H1 (cell line): ENCODE data around the gene KCTD19. TPM values are rescaled to one million over a fixed set of nuclear protein-coding genes. Genes with fewer than 3 reads are reported as not detected.

Experiments used
- CTCF ChIA-PET: fragments of 300-600 bp; sonication (Branson Sonifier 250); formaldehyde crosslinking; loops from one replicate; lab custom pipeline; 2021; ENCODE audit not compliant: partially characterized antibody; lab: Charles Lee
- POLR2A ChIA-PET: fragments of 300-600 bp; sonication (Branson Sonifier 250); formaldehyde crosslinking; loops from one replicate; lab custom pipeline; 2021; ENCODE audit warnings: inconsistent platforms; ENCODE audit not compliant: partially characterized antibody; lab: Charles Lee
- DNase-seq, 2 experiments: peaks; one replicate each; pipeline versions ENCODE4 v3.0.0 to v3.0.0-alpha.2; 2010 to 2022; ENCODE audit warnings: low spot score in 2 of 2, low read depth in 1 of 2, mixed read lengths in 1 of 2
- FAIRE-seq: peaks from 2 replicates; lab custom pipeline; 2011; peaks lifted over from hg19 to GRCh38; lab: Jason Lieb, UNC
- H2AFZ ChIP-seq: 2 replicates; pipeline ENCODE4 v1.8.1; 2012; ENCODE audit warnings: low read length, inconsistent platforms
- H2AK5ac ChIP-seq: 2 replicates; pipeline ENCODE4 v1.6.1; 2013; ENCODE audit warnings: low read depth, low read length
- H2BK120ac ChIP-seq: replicated peaks from 2 replicates; pipeline ENCODE3; 2013; ENCODE audit warnings: low read depth, low read length, inconsistent platforms
- H2BK12ac ChIP-seq: 2 replicates; pipeline ENCODE4 v1.6.1; 2013; ENCODE audit warnings: low read depth, low read length
- H2BK15ac ChIP-seq: 2 replicates; pipeline ENCODE4 v1.6.1; 2013; ENCODE audit warnings: low read length
- H2BK20ac ChIP-seq: 2 replicates; pipeline ENCODE4 v1.6.1; 2013; ENCODE audit warnings: low read length
- H2BK5ac ChIP-seq: 2 replicates; pipeline ENCODE4 v1.6.1; 2013; ENCODE audit warnings: low read depth, low read length
- H3K14ac ChIP-seq: 2 replicates; pipeline ENCODE4 v1.6.1; 2013; ENCODE audit warnings: inconsistent platforms; ENCODE audit not compliant: insufficient read length
- H3K18ac ChIP-seq: 2 replicates; pipeline ENCODE4 v1.6.1; 2013; ENCODE audit warnings: low read length; ENCODE audit errors: extremely low read depth
- H3K23ac ChIP-seq: 2 replicates; pipeline ENCODE4 v1.6.1; 2013; ENCODE audit warnings: inconsistent platforms; ENCODE audit not compliant: insufficient read length
- H3K23me2 ChIP-seq: 2 replicates; pipeline ENCODE4 v1.6.1; 2013; ENCODE audit warnings: low read depth, low read length
- H3K27ac ChIP-seq: 2 replicates; pipeline ENCODE4 v1.6.1; 2011; ENCODE audit warnings: low read depth, low read length, inconsistent platforms
- H3K27me3 ChIP-seq, 4 experiments: replicated peaks in 1 of 4; 1 replicate in 1 of 4; 2 replicates in 3 of 4; pipeline versions ENCODE4 v1.6.1 to v1.8.1; 2011 to 2013; ENCODE audit warnings: low read length in 3 of 4, mild to moderate bottlenecking in 3 of 4, inconsistent platforms in 2 of 4, mixed read lengths in 2 of 4, moderate library complexity in 1 of 4; ENCODE audit not compliant: control insufficient read depth in 3 of 4, insufficient read depth in 3 of 4; ENCODE audit errors: extremely low read depth in 1 of 4
- H3K36me3 ChIP-seq, 4 experiments: 2 replicates each; pipeline versions ENCODE4 v1.6.1 to v1.8.1; 2011 to 2013; ENCODE audit warnings: mild to moderate bottlenecking in 4 of 4, low read length in 3 of 4, moderate library complexity in 2 of 4, control low read depth in 1 of 4, inconsistent platforms in 1 of 4; ENCODE audit not compliant: insufficient read depth in 4 of 4, control insufficient read depth in 2 of 4
- H3K4ac ChIP-seq: replicated peaks from 2 replicates; pipeline ENCODE3; 2013; ENCODE audit warnings: low read length, low read depth, mixed read lengths, inconsistent platforms; ENCODE audit not compliant: insufficient read length
- H3K4me1 ChIP-seq, 4 experiments: replicated peaks in 1 of 4; 1 replicate in 1 of 4; 2 replicates in 3 of 4; pipeline versions ENCODE4 v1.6.1 to v1.8.1; 2011 to 2013; ENCODE audit warnings: low read length in 3 of 4, inconsistent platforms in 2 of 4, mixed read lengths in 1 of 4; ENCODE audit not compliant: insufficient read depth in 4 of 4, control insufficient read depth in 3 of 4
- H3K4me2 ChIP-seq, 2 experiments: 2 replicates each; pipeline versions ENCODE4 v1.6.1 to v1.8.1; 2011 to 2013; ENCODE audit warnings: low read depth in 2 of 2, low read length in 2 of 2, control low read depth in 1 of 2, inconsistent platforms in 1 of 2, mild to moderate bottlenecking in 1 of 2; ENCODE audit not compliant: insufficient read depth in 1 of 2
- H3K4me3 ChIP-seq, 4 experiments: fragments of 200-600, 300-600 bp in 1 of 4; sonication (generic), shearing (Covaris generic), sonication (Bioruptor Twin) in 1 of 4; 2 replicates each; pipeline versions ENCODE4 v1.5.1 to v1.8.1; 2011 to 2016; ENCODE audit warnings: low read length in 4 of 4, low read depth in 3 of 4, control low read depth in 2 of 4, inconsistent platforms in 2 of 4, mild to moderate bottlenecking in 2 of 4, mixed read lengths in 1 of 4, moderate library complexity in 1 of 4; ENCODE audit not compliant: insufficient read depth in 2 of 4; ENCODE audit errors: extremely low read depth in 1 of 4
- H3K56ac ChIP-seq: replicated peaks from 2 replicates; pipeline ENCODE3; 2013; ENCODE audit warnings: low read depth, mild to moderate bottlenecking, mixed read lengths, low read length, inconsistent platforms; ENCODE audit not compliant: insufficient read length
- H3K79me1 ChIP-seq: 2 replicates; pipeline ENCODE4 v1.6.1; 2013; ENCODE audit warnings: low read depth, low read length, control low read depth
- H3K79me2 ChIP-seq, 2 experiments: 2 replicates each; pipeline versions ENCODE4 v1.6.1 to v1.8.1; 2012 to 2013; ENCODE audit warnings: low read length in 2 of 2, mild to moderate bottlenecking in 2 of 2, inconsistent platforms in 1 of 2; ENCODE audit not compliant: insufficient read depth in 2 of 2, control insufficient read depth in 1 of 2
- H3K9ac ChIP-seq, 4 experiments: replicated peaks in 1 of 4; 1 replicate in 1 of 4; 2 replicates in 3 of 4; pipeline versions ENCODE4 v1.6.1 to v1.8.1; 2011 to 2013; ENCODE audit warnings: low read depth in 3 of 4, low read length in 3 of 4, control low read depth in 2 of 4, mild to moderate bottlenecking in 2 of 4, moderate library complexity in 2 of 4, inconsistent platforms in 1 of 4; ENCODE audit errors: extremely low read depth in 1 of 4
- H3K9me3 ChIP-seq, 2 experiments: 2 replicates each; pipeline versions ENCODE4 v1.6.1 to v1.8.1; 2012 to 2013; ENCODE audit warnings: mild to moderate bottlenecking in 2 of 2, moderate library complexity in 2 of 2, control low read depth in 1 of 2, inconsistent platforms in 1 of 2, low read depth in 1 of 2, low read length in 1 of 2, mixed read lengths in 1 of 2; ENCODE audit not compliant: insufficient read depth in 2 of 2
- H4K20me1 ChIP-seq, 2 experiments: replicated peaks in 1 of 2; 2 replicates each; pipeline versions ENCODE3 to v1.8.1; 2011 to 2013; ENCODE audit warnings: inconsistent platforms in 2 of 2, low read length in 2 of 2, mild to moderate bottlenecking in 1 of 2; ENCODE audit not compliant: insufficient read depth in 2 of 2, control insufficient read depth in 1 of 2
- H4K5ac ChIP-seq: 2 replicates; pipeline ENCODE4 v1.6.1; 2013; ENCODE audit warnings: low read length, low read depth, mixed read lengths, inconsistent platforms; ENCODE audit not compliant: insufficient read length
- H4K8ac ChIP-seq: 2 replicates; pipeline ENCODE4 v1.8.0; 2013; ENCODE audit warnings: mild to moderate bottlenecking, moderate library complexity, low read length, inconsistent platforms; ENCODE audit not compliant: insufficient read depth; ENCODE audit errors: extremely low read depth
- H4K91ac ChIP-seq: replicated peaks from 2 replicates; pipeline ENCODE3; 2013; ENCODE audit warnings: low read length, mixed read lengths, inconsistent platforms; ENCODE audit not compliant: insufficient read length
- CHD1 ChIP-seq: IDR thresholded peaks from 2 replicates; pipeline ENCODE4 v1.6.1; 2012; ENCODE audit warnings: low read depth, low read length, improper control_type of control experiment
- KDM1A ChIP-seq: fragments of 200-600, 300-600 bp; sonication (generic); IDR thresholded peaks from 2 replicates; pipeline ENCODE4 v1.7.1; 2016; ENCODE audit warnings: mild to moderate bottlenecking, low read length, borderline replicate concordance
- MAFK ChIP-seq: IDR thresholded peaks from 2 replicates; pipeline ENCODE4 v1.6.1; 2012; ENCODE audit warnings: low read depth, mild to moderate bottlenecking, improper control_type of control experiment, low read length
- TEAD4 ChIP-seq: IDR thresholded peaks from 2 replicates; pipeline ENCODE4 v1.6.1; 2012; ENCODE audit warnings: low read depth, low read length, inconsistent platforms, mixed read lengths
- USF2 ChIP-seq: IDR thresholded peaks from 2 replicates; pipeline ENCODE4 v1.6.1; 2011; ENCODE audit warnings: low read length, improper control_type of control experiment
- ZNF274 ChIP-seq: IDR thresholded peaks from 2 replicates; pipeline ENCODE4 v1.7.0; 2012; ENCODE audit warnings: low read length, borderline replicate concordance; ENCODE audit errors: extremely low read depth
- WGBS, 2 experiments: shearing (Covaris generic) in 1 of 2; methylation state at CpG; one replicate each; pipeline versions ENCODE4 v1.1.6 to v1.1.7; 2013 to 2015; ENCODE audit warnings: low lambda C conversion rate in 2 of 2, mixed read lengths in 2 of 2, inconsistent platforms in 1 of 2, low coverage in 1 of 2, missing lambda C conversion rate in 1 of 2; ENCODE audit not compliant: insufficient replicate concordance in 2 of 2, insufficient coverage in 1 of 2, insufficient read length in 1 of 2; ENCODE audit errors: extremely low coverage in 1 of 2, missing lambda C conversion rate in 1 of 2; 5-methylcytosine and 5-hydroxymethylcytosine counted together
- polyA plus RNA-seq, 7 experiments: library from polyadenylated mRNA; depleted of rRNA in 3 of 7; stranded (reverse) in 5 of 7; unstranded in 2 of 7; fragments of >200 nt in 5 of 7; fragments of 200-250 nt in 2 of 7; gene quantifications; 1 replicate in 5 of 7; 2 replicates in 1 of 7; 4 replicates in 1 of 7; pipeline versions ENCODE4 v1.2.1 to v1.2.3, GENCODE V29; 2011 to 2013; ENCODE audit warnings: missing spikeins in 2 of 7, mixed read lengths in 2 of 7
- total RNA-seq: library from RNA; stranded (reverse); fragmentation: NEBNext Ultra II Directional; extraction: Animal tissue kit (Norgen Biotek cat#: 25700); gene quantifications from 2 replicates; pipeline ENCODE4 v1.2.1, GENCODE V29; 2021

KCTD19 gene
- total and polyA plus RNA-seq, 2 of the 8 experiments (the other 6 are each of a cell fraction or from before 2014, with no cell fraction given), result 0.06 to 0.24 TPM

GRCh38 chr16:67294938-67295361 is 31.6 kb downstream of the KCTD19 start:
- H3K79me1 ChIP-seq, result no peaks in the 10 kb centered on the region
- H3K27me3 ChIP-seq, result peaks cover 0 to 4% (median 2%) of the 10 kb centered on the region in 4 experiments; a peak in 4 of 7 replicates
- no peaks in the 10 kb centered on the region for H3K36me3 ChIP-seq
- CTCF ChIA-PET, result interaction anchor here (1.0 to 11.3 kb wide), 4 partner anchors 10 to 151 kb away, joined by 4 to 93 read pairs (median 10); partner anchors contain the start of genes KCTD19 and LRRC36
- no peak overlapping the region for H2BK20ac ChIP-seq
- H3K27ac ChIP-seq, result no peak overlapping the region
- no peak overlapping the region for H3K56ac ChIP-seq
- no peak overlapping the region for H2BK15ac ChIP-seq
- H2AK5ac ChIP-seq, result no peak overlapping the region
- POLR2A ChIA-PET, result interaction anchor here (1.2 to 2.1 kb wide), 2 partner anchors 9 to 12 kb away, joined by 4 to 8 read pairs; no protein-coding TSS in a partner anchor
- no peak overlapping the region for H3K14ac ChIP-seq
- no peak overlapping the region for H3K4me3 ChIP-seq
- H3K18ac ChIP-seq, result no peak overlapping the region
- H4K20me1 ChIP-seq, result no peaks in the 10 kb centered on the region
- H3K23ac ChIP-seq, result no peak overlapping the region
- no peak overlapping the region for H4K91ac ChIP-seq
- H2BK120ac ChIP-seq, result no peak overlapping the region
- DNase-seq, result no peak
- H3K79me2 ChIP-seq, result no peaks in the 10 kb centered on the region
- H2AFZ ChIP-seq, result no peak overlapping the region
- no peak overlapping the region for H2BK12ac ChIP-seq
- no peak overlapping the region for H3K9ac ChIP-seq
- H2BK5ac ChIP-seq, result no peak overlapping the region
- H4K8ac ChIP-seq, result no peak overlapping the region
- no peak overlapping the region for H3K4me2 ChIP-seq
- TF ChIP-seq KDM1A (no peak), CHD1 (no peak), ZNF274 (no peak), TEAD4 (0 out of 2 replicates have a peak, but pooled peaks have one; percentile 22), MAFK (no peak), USF2 (no peak)
- H3K23me2 ChIP-seq, result no peaks in the 10 kb centered on the region
- 85% methylated on average over 7 of the region's 7 CpGs; no CpG with 5 or more reads in 1 of the 2 experiments for WGBS, 2 experiments
- no peak overlapping the region for H3K4ac ChIP-seq
- H3K4me1 ChIP-seq, result no peaks in the 10 kb centered on the region; a peak in 1 of 7 replicates
- no peak overlapping the region for H4K5ac ChIP-seq
- H3K9me3 ChIP-seq, result no peaks in the 10 kb centered on the region
- FAIRE-seq, result no peak
